Measurements from ENCODE around the gene RIN3. TPM values are rescaled to one million over a fixed set of nuclear protein-coding genes. Genes with fewer than 3 reads are reported as not detected.

RIN3 gene
- total and polyA plus RNA-seq, 10 of the 15 experiments (the other 5 are each of a cell fraction or from before 2014, with no cell fraction given), result 0.91 to 23.3 (median 6.3) TPM

DNA sequence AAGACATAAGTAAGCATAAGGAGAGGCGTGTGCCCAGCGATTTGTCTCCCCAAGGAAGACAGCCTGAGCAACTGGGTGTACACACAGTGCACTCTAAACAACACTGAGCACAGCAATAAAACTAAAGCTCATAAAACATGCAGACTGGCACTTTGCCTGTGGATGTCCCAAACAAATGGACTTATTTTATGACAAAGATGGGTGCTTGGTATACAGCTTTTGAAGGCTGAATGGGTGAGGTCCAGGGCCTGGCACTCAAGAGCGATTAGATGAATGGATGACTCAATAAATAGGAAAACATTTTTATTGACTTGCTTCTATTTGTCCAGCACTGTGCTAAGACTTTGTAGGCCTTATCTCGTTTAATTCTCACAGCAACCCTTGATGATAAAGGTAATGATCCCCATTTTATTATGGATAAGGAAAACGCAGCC is 206.3 kb downstream of the RIN3 start:
- ChIA-PET RAD21 (ENCODE audit: unreplicated experiment) (no interaction called here), SMC1A (ENCODE audit: uncharacterized antibody, unreplicated experiment) (interaction anchor here (1.1 kb wide), 2 partner anchors 61 to 64 kb away, joined by 3 read pairs; no protein-coding TSS in a partner anchor), CTCF (interaction anchor here (0.6 to 1.2 kb wide), 4 partner anchors 61 to 255 kb away, joined by 3 to 5 read pairs (median 3); no protein-coding TSS in a partner anchor), POLR2A (no interaction called here)
- no peak overlapping the region for H3K4me3 ChIP-seq
- H3K9me3 ChIP-seq (replicated peaks; ENCODE audit: control insufficient read depth, insufficient read depth, low read length), result no peaks in the 10 kb centered on the region; the same call in 2 of the 3 replicates
- no peaks in the 10 kb centered on the region for H3K27me3 ChIP-seq (replicated peaks in 1 of 2; ENCODE audit: control insufficient read depth in 2 of 2, insufficient read depth in 2 of 2, low read length in 1 of 2)
- TF ChIP-seq WRNIP1 (IDR thresholded peaks at IDR 0.05; ENCODE audit: borderline replicate concordance, low read depth, low read length), result no peak
- no peak for TF ChIP-seq NBN (IDR thresholded peaks at IDR 0.05)
- no peak for TF ChIP-seq FOXK2 (IDR thresholded peaks at IDR 0.05)
- TF ChIP-seq JUND (IDR thresholded peaks at IDR 0.05; ENCODE audit: low read depth, low read length), result no peak
- TF ChIP-seq RAD51 (IDR thresholded peaks at IDR 0.05), result no peak
- TF ChIP-seq IKZF1 (conservative IDR thresholded peaks at IDR 0.05), result no peak
- no peak for TF ChIP-seq EED (IDR thresholded peaks at IDR 0.05; ENCODE audit: low read depth)
- TF ChIP-seq, protein P1, sequence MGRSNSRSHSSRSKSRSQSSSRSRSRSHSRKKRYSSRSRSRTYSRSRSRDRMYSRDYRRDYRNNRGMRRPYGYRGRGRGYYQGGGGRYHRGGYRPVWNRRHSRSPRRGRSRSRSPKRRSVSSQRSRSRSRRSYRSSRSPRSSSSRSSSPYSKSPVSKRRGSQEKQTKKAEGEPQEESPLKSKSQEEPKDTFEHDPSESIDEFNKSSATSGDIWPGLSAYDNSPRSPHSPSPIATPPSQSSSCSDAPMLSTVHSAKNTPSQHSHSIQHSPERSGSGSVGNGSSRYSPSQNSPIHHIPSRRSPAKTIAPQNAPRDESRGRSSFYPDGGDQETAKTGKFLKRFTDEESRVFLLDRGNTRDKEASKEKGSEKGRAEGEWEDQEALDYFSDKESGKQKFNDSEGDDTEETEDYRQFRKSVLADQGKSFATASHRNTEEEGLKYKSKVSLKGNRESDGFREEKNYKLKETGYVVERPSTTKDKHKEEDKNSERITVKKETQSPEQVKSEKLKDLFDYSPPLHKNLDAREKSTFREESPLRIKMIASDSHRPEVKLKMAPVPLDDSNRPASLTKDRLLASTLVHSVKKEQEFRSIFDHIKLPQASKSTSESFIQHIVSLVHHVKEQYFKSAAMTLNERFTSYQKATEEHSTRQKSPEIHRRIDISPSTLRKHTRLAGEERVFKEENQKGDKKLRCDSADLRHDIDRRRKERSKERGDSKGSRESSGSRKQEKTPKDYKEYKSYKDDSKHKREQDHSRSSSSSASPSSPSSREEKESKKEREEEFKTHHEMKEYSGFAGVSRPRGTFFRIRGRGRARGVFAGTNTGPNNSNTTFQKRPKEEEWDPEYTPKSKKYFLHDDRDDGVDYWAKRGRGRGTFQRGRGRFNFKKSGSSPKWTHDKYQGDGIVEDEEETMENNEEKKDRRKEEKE (IDR thresholded peaks at IDR 0.05), result no peak
- in situ Hi-C loops (cut with MboI), result no loop called here
- no peak overlapping the region for H3K4me2 ChIP-seq (ENCODE audit: control insufficient read depth, insufficient read depth)
- no peak for DNase-seq (ENCODE audit: low read depth, low spot score)
- no peak for ATAC-seq
- no peak overlapping the region for H3K9ac ChIP-seq (ENCODE audit: control insufficient read depth, insufficient read depth, low read length)
- H3K79me2 ChIP-seq (ENCODE audit: control insufficient read depth, insufficient read depth, low read length), result no peaks in the 10 kb centered on the region
- FAIRE-seq, result no peak
- peaks cover 0 to 5% of the 10 kb centered on the region in 2 experiments; a peak in 2 of 4 replicates for H3K36me3 ChIP-seq (ENCODE audit: control insufficient read depth in 2 of 2, insufficient read depth in 2 of 2, low read length in 1 of 2)
- no peaks in the 10 kb centered on the region for H3K4me1 ChIP-seq (ENCODE audit: control insufficient read depth, insufficient read depth, low read length)
- BruUV-seq (replicated peaks), result no TSS peak
- no peaks in the 10 kb centered on the region; the same call in 1 of the 2 replicates for H4K20me1 ChIP-seq (ENCODE audit: control insufficient read depth, insufficient read depth)
- intact Hi-C loops (cut with micrococcal nuclease; ENCODE audit: unreplicated experiment), result loop anchor here (10.0 kb wide), 1 partner anchor 445 kb away; no protein-coding TSS in a partner anchor
- 99% methylated on average over 5 of the region's 5 CpGs for WGBS (ENCODE audit: insufficient coverage, insufficient replicate concordance, low lambda C conversion rate, missing lambda C conversion rate)
- H3K27ac ChIP-seq (ENCODE audit: control insufficient read depth, insufficient read depth), result no peak overlapping the region
- no peak overlapping the region for H2AFZ ChIP-seq (ENCODE audit: control insufficient read depth, low read depth, low read length)
